NCI-H1694 (cell line): Measurements from ENCODE around the gene FDXR.

Experiments
- DNase-seq: peaks from one replicate; lab custom pipeline; 2025; lab: John Stamatoyannopoulos, UW

The FDXR gene

DNA sequence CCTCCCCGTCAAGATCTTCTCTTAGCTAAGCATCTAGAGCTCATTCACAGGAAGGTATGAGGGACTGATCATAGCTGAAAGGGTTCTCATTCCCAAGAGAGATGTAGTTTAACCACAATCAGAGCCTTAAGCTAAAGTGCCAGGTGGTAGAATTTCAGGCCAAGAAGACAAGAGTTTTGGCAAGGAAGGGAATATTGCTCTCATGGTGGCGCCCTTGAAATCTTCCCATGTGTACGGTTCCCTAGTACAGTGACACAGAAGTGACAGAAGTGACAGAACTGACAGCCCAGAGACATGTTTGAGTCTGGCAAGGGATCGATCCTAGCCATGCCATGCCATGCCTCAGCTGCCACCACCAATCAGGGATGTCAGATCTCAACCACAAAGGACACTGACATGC, 15.6 kb downstream of the FDXR start:
- no peak for DNase-seq

- DNase-seq: peak; percentile 29
These were observed 16.7 kb downstream of the FDXR start for GRCh38 chr17:74856112-74856511.

- no peak for DNase-seq
These were observed 17.5 kb downstream of the FDXR start for GRCh38 chr17:74855323-74855722.

DNA sequence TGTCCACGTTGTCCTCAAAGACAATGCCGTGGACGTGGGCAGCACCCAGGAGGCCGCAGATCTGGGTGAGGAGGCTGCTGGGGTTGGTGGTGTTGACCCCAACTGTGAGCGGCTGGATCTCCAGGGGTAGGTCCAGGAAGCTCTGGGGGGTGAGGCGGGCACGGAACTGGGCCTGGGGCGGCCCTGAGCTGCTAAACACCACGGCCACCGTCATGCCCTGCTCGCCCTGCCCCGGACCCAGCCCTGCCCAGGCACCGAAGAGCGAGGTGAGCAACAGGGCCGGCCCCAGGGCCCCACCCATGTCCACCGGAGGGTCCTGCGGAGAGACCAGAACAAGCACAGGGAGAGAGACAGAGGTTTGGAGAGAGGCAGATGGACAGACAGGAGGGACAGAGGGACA, 18.0 kb downstream of the FDXR start:
- no peak for DNase-seq

DNA sequence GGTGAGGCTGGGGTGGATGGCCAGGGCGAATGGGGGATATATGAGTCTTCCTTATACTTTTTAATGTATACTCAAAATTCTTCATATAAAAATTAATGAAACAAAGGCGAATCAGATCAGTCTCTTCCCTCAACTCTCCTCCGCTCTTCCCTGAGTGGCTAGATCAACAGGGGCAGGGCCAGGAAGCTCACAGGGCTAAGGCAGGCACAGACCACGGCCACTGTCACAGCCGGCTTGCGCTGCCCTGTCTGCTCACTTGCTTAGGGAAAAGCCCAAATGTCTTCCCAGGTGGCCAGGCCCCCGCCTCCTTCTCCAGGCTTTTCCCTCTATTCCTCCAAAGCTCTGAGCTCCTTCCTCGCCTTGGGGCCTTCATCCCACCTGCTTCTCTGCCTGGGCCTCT, 19.1 kb downstream of the FDXR start:
- no peak for DNase-seq

GRCh38 chr17:74853048-74853397, 19.8 kb downstream of the FDXR start:
- DNase-seq: no peak

DNA sequence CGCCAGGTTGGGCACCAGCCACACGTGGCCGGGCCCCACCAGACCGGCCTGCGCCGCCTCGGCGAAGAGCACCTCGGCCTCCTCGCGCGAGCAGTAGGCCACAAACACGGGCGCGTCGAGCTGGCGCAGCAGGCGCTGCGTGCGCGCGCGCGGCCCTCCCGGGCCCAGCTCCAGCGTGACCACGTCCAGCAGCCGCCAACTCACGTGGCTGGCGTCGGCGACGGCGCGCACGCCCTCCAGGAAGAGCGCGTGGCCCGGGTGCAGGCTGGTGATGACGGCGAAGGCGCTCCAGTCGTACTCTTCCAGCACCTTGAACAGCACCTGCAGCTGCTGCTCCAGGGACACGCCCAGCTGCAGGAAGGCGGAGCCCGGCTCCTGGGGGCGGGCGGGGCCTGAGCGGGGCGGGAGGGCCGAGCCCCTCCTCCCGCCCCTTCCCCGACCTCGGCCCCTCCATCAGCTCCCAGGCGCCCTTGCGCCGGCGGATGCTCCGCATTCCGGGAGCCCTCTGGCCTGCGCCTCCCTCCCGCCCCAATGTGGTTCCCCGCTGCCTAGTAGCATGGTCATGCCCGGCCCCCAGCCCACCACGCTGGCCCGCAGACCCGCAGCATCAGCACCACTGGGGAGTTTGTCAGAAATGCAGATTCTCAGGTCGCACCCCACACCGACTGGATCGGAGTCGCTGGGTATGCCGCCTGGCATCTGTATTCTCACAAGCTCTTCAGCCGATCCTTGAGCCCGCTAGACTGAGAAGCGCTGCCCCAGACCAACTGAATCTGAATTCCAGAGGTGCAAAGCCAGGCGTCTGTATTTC, 20.4 kb downstream of the FDXR start:
- DNase-seq: no peak

DNA sequence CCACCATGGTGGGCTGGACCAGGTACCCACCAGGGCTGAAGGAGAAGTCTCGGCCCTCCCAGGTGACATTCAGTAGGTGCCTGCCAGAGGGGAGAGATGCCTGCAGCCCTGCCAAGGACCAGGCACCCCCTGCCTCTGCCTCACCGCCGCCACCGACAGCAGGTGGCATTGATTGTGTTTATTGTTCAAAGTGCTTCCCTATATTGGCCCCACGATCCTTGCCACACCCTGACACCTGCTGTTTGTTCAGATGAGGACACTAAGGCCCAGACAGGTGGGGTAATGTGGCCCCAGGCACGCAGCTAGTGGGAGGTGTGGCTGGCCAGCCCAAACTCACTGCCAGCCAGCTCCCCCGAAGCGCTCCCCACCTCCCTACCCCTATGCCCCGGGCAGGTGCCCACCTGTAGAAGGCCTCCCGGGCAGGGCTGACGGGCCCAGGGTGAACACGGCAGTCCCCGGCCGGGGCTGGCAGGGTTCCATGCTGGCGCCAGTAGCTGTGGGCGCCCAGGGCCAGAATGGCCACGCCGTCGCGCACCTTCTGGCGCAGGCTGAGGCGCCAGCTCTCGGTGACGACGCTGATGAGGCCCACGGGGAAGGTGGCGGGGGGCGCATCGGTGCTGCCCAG, 21.1 kb downstream of the FDXR start:
- DNase-seq: no peak

DNA sequence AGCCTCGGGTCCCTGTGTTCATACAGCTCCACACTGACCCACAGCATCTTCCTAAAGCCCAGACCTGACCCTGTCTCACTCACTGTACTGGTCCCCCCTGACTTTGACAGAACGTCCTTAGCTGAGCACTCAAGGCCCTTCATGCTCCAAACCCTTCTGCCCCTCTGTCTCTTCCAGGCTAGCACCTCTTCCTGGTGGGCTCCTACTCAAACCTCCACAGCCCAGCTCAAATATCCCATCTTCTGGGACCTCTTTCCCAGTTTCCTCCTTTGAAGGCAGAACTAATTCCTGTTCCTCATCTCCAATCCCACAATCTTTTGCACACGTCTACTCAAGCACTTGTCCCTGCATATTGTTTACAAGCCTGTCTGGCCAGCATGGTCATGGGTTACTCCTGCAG, 21.9 kb downstream of the FDXR start:
- DNase-seq: no peak

DNA sequence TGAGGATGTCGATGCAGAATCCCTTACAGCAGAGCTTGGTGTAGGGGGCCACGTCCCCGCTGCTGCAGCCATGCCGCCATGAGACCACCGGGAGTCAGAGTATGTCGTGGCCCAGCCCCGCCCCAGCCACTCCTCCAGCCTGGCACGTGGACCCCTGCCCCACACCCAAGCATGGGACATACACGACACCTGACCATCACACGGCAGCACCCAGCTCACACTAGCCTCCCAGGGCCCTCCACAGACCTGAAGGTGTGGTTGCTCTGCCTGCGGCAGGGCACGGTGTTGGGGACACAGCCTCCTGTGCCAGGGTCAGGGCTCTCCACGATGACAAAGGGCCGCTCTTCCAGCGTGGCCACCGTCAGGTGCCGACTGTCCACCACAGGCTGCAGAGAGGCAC, 22.5 kb downstream of the FDXR start:
- no peak for DNase-seq

DNA sequence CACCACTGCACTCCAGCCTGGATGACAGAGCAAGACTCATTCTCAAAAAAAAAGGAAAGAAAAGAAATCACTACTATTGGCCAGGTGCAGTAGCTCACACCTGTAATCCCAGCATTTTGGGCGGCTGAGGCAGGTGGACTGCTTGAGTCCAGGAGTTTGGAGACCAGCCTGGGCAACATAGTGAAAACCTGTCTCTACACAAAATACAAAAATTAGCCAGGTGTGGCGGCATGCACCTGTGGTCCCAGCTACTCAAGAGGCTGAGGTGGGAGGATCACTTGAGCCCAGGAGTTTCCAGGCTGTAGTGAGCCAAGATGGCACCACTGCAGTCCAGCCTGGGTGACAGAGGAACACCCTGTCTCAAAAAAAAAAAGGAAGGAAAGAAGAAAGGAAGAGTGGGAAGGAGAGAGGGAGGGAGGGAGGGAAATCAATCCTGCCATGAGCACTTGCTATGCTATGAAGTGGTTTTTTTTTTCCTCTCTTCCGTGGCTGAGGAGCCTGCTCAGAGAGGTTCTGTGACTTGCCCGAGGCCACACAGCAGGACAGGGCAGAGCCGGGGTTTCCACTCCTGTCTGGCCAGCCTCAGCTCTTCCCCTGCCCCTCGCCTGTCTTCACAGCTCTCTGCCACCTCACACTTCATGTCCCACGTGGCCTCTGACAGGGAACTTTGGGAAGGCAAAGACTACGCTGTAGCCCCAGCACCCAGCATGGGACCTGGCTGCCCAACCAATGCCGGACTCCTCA, 24.0 kb downstream of the FDXR start:
- DNase-seq: no peak

DNA sequence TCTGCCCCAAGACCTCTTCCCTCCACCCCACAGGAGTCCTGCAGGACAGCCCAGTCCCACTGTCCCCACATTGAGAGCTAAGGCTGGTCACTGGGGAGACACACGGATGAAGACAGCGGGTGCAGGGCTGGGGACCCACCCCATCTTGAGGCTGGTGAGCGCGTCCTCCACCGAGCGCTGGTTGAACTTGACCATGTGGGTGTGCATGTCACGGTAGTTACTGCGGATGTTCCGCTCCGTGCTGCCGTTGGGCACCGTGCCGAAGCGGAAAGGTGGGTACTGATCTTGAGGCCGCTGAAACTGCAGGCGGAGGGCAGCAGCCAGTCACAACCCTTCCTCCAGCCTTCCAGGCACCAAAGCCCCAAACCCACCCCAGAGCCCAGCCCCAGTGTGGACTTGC, 26.2 kb downstream of the FDXR start:
- no peak for DNase-seq

DNA sequence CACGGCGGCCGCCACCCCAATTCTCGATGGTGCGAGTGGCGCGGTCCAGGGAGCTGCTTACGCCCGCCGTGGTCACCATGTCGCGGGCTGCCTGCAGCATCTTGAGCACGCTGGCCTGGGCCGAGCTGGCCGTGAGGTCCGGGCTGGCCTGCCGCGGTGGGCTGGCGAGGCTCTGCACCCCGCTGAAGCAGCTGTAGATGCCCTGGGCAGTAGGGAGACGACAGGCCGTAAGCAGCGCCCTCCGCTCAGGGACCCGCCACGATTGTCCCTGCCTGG, 29.5 kb downstream of the FDXR start:
- no peak for DNase-seq

DNA sequence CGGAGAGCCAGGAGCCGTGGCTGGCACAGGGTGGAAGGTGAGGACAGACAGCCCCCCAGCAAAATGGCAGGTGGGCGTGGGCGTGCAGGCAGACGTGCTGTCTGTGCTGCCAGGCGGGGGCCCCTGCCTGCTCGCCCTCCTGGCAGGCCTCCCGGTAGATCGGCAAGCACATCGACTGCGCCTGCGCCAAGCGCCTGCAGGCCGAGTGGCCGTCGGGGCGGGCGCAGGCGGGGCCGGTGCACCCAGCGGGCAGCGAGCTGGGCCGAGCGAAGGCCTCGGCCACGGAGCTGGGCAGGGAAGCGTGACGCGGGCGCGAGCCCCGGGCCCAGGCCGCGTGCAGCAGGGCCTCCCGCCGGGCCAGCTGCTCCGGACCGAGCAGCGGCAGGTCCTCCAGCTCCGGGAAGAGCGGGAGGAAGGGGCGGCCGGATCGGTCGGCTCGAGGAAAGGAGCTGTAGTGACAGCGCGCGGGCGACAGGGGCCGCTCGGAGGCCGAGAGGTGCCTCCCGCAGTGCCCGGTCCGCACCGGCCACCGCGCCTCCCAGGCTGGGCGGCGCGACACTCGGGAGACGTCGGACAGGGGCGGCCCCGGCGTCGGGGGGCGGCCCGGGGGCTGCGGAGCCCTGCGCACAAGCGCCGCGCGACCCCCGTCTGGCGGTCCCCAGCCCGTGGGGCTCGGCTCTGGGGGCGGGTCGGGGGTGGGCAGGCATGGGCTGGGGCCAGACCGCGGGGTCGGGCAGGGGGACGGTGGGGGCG, 30.0 kb downstream of the FDXR start:
- DNase-seq: peak; percentile 55

DNA sequence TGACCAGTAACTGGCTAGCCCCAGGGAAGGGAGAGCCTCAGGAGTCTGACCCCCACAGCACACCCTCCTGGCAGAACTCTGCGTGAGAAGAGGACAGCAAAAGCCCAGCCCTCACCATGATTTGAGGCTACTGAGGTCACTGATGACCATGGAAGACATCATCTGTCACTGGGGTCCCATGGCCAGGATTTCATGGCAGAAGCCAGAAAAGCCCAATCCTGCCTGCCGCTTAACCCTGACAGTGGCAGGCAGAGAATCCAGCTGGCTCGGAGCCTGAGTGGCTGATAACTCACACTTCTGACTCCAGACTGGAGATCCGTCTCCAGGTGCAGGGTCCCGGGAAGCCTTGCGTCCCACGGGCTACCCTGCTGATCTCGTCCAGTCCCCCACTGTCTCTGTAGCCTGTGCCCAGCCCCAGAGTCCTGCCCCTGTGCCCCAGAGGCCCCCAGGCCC, 30.6 kb downstream of the FDXR start:
- peak; percentile 49 for DNase-seq

DNA sequence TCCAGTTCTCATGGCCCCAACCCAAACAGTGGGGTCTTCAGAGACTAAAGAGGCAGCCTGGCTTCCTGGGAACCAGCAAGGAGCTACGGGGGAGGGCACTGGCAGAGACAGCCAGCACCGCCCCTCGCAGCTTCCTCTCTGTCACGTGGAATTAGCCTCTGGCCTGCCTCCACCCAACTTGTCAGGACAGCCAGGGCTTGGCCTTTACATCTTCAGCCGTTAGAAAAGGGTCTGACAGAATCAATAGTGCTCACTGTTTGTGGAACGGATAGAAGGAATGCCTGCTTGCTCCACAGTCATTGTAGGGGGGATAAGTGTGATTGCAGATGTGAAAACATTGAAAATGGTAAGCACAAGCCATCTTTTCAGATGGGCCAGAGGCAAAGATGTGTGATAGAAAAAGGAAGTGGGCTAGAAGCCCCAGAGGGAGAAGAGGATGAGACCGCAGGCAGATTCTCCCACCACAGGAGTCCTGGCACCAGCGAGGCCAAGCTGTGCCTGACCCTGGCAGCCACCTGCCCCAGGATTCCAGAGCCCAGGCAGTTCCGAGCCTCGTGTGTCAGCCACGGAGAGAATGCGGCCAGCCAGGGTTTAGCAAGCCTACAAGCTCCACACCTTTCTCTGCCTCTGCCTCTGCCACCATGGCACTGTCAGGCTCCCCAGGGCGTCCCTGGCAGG, 31.7 kb downstream of the FDXR start:
- DNase-seq: peak; percentile 33

DNA sequence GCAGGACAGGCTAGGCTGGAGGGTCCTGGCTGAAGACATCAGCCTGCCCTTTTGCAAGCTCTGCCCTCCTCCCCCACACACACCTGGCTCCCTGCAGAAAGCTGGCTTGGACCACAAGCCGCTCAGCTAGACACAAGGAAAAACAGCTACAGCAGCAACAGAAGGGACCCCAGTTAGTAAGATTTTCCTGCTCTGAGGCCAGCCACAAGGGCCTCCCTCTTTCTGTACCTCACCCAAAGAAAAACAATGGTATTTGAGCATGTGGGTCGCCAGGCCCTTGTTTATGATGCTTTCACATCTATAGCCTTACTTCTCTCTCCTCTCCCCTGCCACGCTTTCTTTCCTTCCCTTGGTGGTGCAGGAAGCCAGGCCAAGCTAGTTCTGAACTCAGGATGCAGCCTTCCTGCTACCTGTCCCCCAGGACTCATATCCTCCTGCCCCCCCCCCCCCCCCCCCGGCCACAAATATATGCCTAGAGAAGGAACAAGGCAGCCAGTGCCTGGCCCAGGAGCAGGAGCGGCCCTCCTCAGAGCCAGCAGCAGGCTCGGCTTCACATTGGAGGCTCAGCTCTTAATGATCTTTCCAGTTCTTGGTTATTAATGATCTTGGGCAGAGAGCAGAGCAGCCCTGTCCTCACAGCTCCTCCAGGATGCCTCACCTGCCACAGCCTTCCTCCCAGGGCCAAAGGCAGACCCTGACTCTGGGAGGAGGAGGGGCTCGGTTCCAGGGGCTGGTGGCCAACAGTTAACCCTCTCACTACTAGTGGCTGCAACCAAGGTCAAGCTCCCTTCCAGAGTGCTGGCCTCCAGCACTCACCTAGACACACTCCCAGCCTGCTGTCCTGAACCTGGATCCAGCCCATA, 32.6 kb downstream of the FDXR start:
- DNase-seq: no peak

GRCh38 chr17:74838274-74838673, 34.5 kb downstream of the FDXR start:
- DNase-seq: no peak

DNA sequence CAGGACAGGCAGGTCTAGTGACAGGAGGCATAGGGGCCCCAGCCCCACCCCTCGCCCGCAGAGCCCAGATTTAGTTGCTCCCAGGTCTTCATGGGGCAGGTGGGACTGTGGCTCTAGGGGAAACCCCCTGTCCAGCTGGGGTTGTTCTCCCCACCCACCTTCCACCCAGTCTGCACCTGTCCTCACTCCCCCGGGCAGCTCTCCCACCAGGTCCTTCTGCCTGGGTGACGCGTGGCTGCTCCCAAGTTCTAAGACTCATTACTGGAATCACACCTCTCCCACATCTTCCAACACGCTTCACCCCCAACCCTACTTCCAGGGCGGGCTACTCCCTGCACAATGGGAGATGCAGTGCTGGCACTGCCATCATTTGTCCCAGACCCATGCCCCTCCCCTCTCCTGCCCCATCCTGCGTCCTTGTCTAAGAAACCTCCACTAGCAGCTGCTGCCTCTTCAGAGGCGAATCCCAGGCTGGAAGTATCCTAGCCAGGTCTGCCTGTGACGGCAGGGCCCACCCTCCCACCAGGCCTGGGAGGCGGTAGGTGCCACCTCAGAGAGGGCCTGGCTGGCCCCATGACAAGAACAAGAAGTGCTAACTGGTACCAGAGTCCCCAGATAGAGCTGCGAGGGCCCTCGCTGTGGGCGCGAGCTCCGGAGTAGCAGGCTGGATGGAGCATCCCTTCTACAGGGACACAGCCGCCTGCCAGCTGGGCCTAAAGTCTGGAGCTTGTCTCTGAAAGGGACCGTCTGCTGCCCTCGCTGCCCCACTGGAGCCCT, 35.9 kb downstream of the FDXR start:
- no peak for DNase-seq

GRCh38 chr17:74836191-74836590, 36.6 kb downstream of the FDXR start:
- DNase-seq: no peak
